GM10248 (cell line): Measurements from ENCODE around the gene MSI2.

Experiments
- CTCF ChIA-PET: fragments of 300-600 bp; sonication (Branson Sonifier 250); formaldehyde crosslinking; extraction: SDS; loops from one replicate; lab custom pipeline; 2021; ENCODE audit warnings: antibody characterized with exemption; lab: Yijun Ruan, JAX
- POLR2A ChIA-PET: fragments of 350-650 bp; sonication (Branson Sonifier 250); formaldehyde crosslinking; extraction: SDS; loops from one replicate; lab custom pipeline; 2020; ENCODE audit warnings: antibody characterized with exemption; lab: Yijun Ruan, JAX
- DNase-seq: peaks from one replicate; pipeline ENCODE4 v3.0.0; 2012; ENCODE audit errors: extremely low spot score
- TF ChIP-seq, protein P1 (sequence below): IDR thresholded peaks from 2 replicates; pipeline ENCODE4 v1.5.1; 2012; ENCODE audit warnings: mild to moderate bottlenecking, low read depth; ENCODE audit errors: extremely low read depth, missing control alignments, control extremely low read depth

Gene MSI2

DNA sequence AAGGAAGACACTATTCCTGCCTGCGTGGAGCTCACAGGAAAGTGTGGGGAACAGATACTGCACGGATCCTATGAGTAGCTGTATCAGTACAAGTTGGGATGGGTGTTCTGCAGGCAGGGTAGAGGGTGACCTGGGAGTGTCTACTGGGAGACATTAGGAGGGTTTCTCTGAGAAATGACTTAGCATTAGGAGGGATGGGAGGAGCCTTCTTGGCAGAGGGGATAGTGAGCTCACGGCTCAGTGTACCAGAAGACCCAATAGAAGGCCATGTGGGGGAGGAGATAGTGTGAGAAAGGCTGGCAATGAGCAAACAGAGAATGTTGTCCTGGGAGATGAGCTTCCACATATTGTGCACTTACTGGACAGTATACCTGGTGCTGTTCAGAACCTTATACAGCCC, 109.1 kb downstream of the MSI2 start:
- DNase-seq: no peak
- TF ChIP-seq, protein P1, sequence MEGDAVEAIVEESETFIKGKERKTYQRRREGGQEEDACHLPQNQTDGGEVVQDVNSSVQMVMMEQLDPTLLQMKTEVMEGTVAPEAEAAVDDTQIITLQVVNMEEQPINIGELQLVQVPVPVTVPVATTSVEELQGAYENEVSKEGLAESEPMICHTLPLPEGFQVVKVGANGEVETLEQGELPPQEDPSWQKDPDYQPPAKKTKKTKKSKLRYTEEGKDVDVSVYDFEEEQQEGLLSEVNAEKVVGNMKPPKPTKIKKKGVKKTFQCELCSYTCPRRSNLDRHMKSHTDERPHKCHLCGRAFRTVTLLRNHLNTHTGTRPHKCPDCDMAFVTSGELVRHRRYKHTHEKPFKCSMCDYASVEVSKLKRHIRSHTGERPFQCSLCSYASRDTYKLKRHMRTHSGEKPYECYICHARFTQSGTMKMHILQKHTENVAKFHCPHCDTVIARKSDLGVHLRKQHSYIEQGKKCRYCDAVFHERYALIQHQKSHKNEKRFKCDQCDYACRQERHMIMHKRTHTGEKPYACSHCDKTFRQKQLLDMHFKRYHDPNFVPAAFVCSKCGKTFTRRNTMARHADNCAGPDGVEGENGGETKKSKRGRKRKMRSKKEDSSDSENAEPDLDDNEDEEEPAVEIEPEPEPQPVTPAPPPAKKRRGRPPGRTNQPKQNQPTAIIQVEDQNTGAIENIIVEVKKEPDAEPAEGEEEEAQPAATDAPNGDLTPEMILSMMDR: no peak
- ChIA-PET CTCF (interaction anchor here (0.8 to 3.8 kb wide), 6 partner anchors 8 to 122 kb away, joined by 3 to 20 read pairs (median 4); no protein-coding TSS in a partner anchor), POLR2A (interaction anchor here (0.5 to 0.6 kb wide), 2 partner anchors 108 to 1266 kb away, joined by 3 read pairs; no protein-coding TSS in a partner anchor)

DNA sequence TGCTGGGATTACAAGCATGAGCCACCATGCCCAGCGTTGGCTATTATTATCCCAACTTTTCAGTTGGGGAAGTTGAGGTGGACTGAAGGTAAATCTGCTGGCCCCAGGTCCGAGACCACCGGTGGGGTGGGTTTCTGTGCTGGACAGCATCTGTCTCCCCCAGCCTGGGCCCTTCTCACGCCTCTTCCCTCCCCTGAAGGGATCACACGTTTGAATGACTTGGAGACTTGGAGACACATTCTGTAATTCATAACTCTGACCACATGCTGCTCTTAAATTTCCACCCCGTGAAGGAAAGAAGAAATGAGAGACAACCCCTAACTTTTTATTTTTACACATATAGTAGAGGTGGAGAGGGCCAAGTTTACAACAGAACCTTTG, 109.8 kb downstream of the MSI2 start:
- TF ChIP-seq, protein P1: no peak
- no peak for DNase-seq
- POLR2A ChIA-PET: interaction anchor here (0.6 kb wide), 1 partner anchor 109 kb away, joined by 3 read pairs; no protein-coding TSS in a partner anchor
- CTCF ChIA-PET: interaction anchor here (1.4 to 3.8 kb wide), 3 partner anchors 9 to 123 kb away, joined by 4 to 20 read pairs (median 4); no protein-coding TSS in a partner anchor

DNA sequence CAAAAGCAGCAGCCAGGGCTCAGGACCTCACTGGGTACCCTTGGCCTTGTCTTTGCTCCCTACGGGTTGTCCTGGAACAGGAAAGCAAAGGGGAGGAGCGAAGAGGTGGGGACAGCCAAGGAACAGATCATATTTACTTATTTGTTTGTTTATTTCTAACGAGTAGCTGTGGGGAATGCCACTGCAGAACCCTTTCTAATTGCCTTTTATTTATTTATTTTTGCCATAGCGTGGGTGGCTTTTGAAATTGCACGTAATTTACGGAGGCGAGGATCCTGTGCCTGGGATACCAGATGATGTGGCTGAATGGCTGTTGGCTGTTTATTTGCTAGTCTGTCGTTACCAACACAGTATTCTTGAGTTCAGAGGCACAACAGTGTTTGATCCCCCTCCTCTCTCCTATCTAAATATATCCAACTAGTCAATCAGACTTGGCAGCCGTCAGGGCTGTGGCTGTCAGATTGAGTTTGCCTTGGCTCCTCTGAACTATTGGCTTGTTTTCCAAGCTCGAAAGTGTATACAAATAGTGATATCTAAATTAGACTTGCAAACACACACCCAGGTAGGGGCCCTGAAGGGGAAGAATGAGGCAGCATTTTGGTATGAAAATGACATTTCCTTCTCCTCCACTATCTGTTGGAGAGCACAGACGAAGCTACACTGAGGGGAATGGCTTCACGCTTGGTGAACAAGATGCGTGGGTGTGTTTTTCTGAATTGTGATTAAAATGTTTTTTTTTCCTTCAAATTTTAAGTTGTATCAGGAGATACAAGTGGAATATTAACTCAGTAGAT, 110.4 kb downstream of the MSI2 start:
- DNase-seq: no peak
- CTCF ChIA-PET: interaction anchor here (0.7 to 3.8 kb wide), 8 partner anchors 9 to 305 kb away, joined by 3 to 20 read pairs (median 4); no protein-coding TSS in a partner anchor
- POLR2A ChIA-PET: interaction anchor here (0.6 kb wide), 1 partner anchor 10 kb away, joined by 3 read pairs; no protein-coding TSS in a partner anchor
- TF ChIP-seq, protein P1: no peak

DNA sequence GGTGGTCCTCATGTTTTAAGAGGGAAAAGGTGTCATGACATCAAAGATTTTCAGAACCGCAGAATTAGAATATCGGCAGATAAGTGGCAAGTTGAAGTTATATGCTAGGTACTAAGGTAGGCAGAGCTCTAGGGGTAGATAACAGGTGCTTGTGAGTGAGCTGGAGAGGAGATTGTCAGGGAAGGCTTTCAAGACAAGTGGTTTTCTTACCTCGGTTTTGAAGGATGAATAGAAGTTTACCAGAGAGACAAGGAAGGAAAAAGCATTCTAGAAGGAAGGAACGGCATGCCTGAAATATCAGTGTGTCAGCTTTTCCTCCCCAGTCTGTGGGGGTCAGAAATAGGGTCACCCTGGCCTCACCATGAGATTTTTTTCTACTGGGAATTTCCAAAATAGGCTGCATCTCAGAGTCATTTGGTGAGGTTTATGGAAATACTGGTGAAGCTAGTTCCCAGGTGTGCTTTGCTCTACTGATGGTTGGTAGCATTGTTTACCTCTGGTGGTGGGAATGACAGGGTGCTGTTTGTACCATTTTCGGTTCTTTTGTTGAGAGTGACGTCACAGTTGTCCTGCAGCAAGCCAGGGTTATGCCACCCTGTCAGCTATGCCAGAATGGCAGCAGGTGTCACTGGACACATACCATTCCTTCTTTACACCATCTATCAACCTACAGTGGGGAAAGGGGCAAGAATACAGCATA, 112.5 kb downstream of the MSI2 start:
- POLR2A ChIA-PET: interaction anchor here (0.5 to 0.6 kb wide), 2 partner anchors 460 to 676 kb away, joined by 3 to 5 read pairs; no protein-coding TSS in a partner anchor
- DNase-seq: no peak
- CTCF ChIA-PET: interaction anchor here (0.8 to 2.6 kb wide), 8 partner anchors 9 to 415 kb away, joined by 3 to 12 read pairs (median 3); no protein-coding TSS in a partner anchor
- TF ChIP-seq, protein P1: no peak

DNA sequence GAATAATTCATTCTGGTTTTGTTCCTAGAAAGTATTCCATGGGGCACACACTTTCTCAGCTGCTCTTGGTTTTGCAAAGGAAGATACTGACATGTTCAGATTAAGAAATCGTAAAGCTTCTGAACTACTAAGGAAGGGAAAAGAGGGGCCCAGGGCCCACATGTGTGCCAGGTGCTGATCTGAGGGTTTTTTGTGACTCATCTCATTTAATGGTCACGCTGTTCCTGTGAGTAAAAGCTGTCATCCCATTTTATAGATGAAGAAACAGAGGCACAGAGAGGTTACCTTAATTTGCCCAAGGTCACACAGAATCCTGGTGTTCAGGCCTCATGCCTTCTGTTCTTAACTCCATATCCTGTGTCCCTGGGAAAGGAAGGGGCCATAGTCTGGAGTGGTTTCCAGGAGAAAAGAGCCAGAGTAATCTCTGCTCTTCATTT, 113.2 kb downstream of the MSI2 start:
- ChIA-PET CTCF (interaction anchor here (0.8 to 1.8 kb wide), 4 partner anchors 126 to 414 kb away, joined by 3 to 5 read pairs (median 3); no protein-coding TSS in a partner anchor), POLR2A (interaction anchor here (0.5 to 0.6 kb wide), 2 partner anchors 459 to 675 kb away, joined by 3 to 5 read pairs; no protein-coding TSS in a partner anchor)
- TF ChIP-seq, protein P1: no peak
- DNase-seq: no peak
